ENCODE data around the gene THEM4.

The THEM4 gene

GRCh38 chr1:151909167-151910149 is at the start of gene THEM4:
THEM4 (minus strand) TSS chr1:151909511; CDS start chr1:151909458, 53 bp downstream.
- no peak for DNase-seq

- no peak for DNase-seq
These were observed 49.6 kb upstream of the THEM4 start for GRCh38 chr1:151958959-151959358.

GRCh38 chr1:151956957-151957497 is 47.7 kb upstream of the THEM4 start:
- no peak for DNase-seq

GRCh38 chr1:151953409-151954094 is 44.2 kb upstream of the THEM4 start:
- no peak for DNase-seq

- no peak for DNase-seq
These were observed 43.5 kb upstream of the THEM4 start for GRCh38 chr1:151952811-151953210.

- no peak for DNase-seq
These were observed 40.3 kb upstream of the THEM4 start for GRCh38 chr1:151949371-151950193.

GRCh38 chr1:151948506-151948905 is 39.2 kb upstream of the THEM4 start:
- DNase-seq, result no peak

GRCh38 chr1:151947140-151947539 is 37.8 kb upstream of the THEM4 start:
- DNase-seq, result no peak

- DNase-seq, result no peak
These were observed 36.7 kb upstream of the THEM4 start for GRCh38 chr1:151945725-151946722.

- DNase-seq, result no peak
These were observed 35.7 kb upstream of the THEM4 start for GRCh38 chr1:151944857-151945575.

GRCh38 chr1:151944126-151944856 is 35.0 kb upstream of the THEM4 start:
- no peak for DNase-seq

- DNase-seq, result no peak
These were observed 34.3 kb upstream of the THEM4 start for GRCh38 chr1:151943591-151943990.

GRCh38 chr1:151942882-151943281 is 33.6 kb upstream of the THEM4 start:
- DNase-seq, result no peak

- no peak for DNase-seq
These were observed 31.2 kb upstream of the THEM4 start for GRCh38 chr1:151940541-151940940.

GRCh38 chr1:151939779-151940178 is 30.5 kb upstream of the THEM4 start:
- no peak for DNase-seq

GRCh38 chr1:151939141-151939540 is 29.8 kb upstream of the THEM4 start:
- DNase-seq, result no peak

- no peak for DNase-seq
These were observed 27.3 kb upstream of the THEM4 start for GRCh38 chr1:151936653-151937052.

- no peak for DNase-seq
These were observed 26.7 kb upstream of the THEM4 start for GRCh38 chr1:151935894-151936602.

- no peak for DNase-seq
These were observed 25.8 kb upstream of the THEM4 start for GRCh38 chr1:151935154-151935553.
